DOHH2 (cell line): Measurements from ENCODE around the gene PRRC2B.

ENCODE experiments used
- EZH2phosphoT487 ChIP-seq: fragments of 200-600 bp; sonication (generic); IDR thresholded peaks from 2 replicates; pipeline ENCODE4 v1.6.1; 2017; ENCODE audit warnings: borderline replicate concordance, mild to moderate bottlenecking, antibody characterized with exemption, low read length, moderate library complexity, mixed read lengths
- TF ChIP-seq, protein P1 (sequence below): fragments of 200-600 bp; sonication (generic); IDR thresholded peaks from one replicate; pipeline ENCODE4 v1.5.1; 2014; ENCODE audit warnings: antibody characterized with exemption, mild to moderate bottlenecking, low read depth, low read length; ENCODE audit not compliant: poor library complexity, severe bottlenecking

DNA sequence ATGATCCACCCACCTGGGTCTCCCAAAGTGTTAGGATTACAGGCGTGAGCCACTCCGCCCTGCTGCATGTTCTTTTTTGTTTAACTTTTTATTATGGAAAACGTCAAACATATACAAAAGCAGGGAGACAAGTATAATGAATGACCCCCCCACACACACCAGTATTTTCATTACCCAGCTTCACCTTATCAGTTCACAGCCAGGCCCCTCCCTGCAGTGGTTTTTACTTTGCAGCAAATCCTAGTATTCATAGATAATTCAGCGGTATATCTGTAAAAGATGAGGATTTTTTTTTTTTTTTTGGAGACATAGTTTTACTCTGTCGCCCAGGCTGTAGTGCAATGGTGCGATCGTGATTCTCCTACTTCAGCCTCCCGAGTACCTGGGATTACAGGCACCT lies 111.1 kb downstream of the PRRC2B start:
- TF ChIP-seq, protein P1, sequence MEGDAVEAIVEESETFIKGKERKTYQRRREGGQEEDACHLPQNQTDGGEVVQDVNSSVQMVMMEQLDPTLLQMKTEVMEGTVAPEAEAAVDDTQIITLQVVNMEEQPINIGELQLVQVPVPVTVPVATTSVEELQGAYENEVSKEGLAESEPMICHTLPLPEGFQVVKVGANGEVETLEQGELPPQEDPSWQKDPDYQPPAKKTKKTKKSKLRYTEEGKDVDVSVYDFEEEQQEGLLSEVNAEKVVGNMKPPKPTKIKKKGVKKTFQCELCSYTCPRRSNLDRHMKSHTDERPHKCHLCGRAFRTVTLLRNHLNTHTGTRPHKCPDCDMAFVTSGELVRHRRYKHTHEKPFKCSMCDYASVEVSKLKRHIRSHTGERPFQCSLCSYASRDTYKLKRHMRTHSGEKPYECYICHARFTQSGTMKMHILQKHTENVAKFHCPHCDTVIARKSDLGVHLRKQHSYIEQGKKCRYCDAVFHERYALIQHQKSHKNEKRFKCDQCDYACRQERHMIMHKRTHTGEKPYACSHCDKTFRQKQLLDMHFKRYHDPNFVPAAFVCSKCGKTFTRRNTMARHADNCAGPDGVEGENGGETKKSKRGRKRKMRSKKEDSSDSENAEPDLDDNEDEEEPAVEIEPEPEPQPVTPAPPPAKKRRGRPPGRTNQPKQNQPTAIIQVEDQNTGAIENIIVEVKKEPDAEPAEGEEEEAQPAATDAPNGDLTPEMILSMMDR, result no peak
- TF ChIP-seq EZH2phosphoT487, result no peak
